ENCODE data around the gene CBFA2T3. TPM values are rescaled to one million over a fixed set of nuclear protein-coding genes. Genes with fewer than 3 reads are reported as not detected.

Gene CBFA2T3
- total RNA-seq, result 1 to 10 TPM; 3.2 to 4.4 TPM
- total RNA-seq, result 0 reads per million in 2 donors

GRCh38 chr16:88977018-88977811 is at the start of gene CBFA2T3:
CBFA2T3 (minus strand) TSS chr16:88977207; CDS start chr16:88976807, 400 bp downstream.
- Mint-ChIP-seq H3K27ac (no peak within 1 kb of the TSS), H3K4me3 (no peak within 1 kb of the TSS), H3K27me3 (peaks cover 45% of the 10 kb centered on the region), H3K4me1 (peaks cover 14% of the 10 kb centered on the region), H3K36me3 (ENCODE audit: low read depth) (peaks cover 3% of the 10 kb centered on the region)
- DNase-seq (no peak), ATAC-seq (peak; percentile 31)
- no peaks in the 10 kb centered on the region for H3K9me3 ChIP-seq (ENCODE audit: control insufficient read depth, low read length, poor library complexity, severe bottlenecking)

- Mint-ChIP-seq H3K36me3 (ENCODE audit: low read depth) (peaks cover 7% of the 10 kb centered on the region), H3K27me3 (peaks cover 10% of the 10 kb centered on the region), H3K27ac (no peak overlapping the region), H3K4me1 (peaks cover 5% of the 10 kb centered on the region), H3K4me3 (no peak overlapping the region)
- ATAC-seq, result peak; percentile 41
- peaks cover 5% of the 10 kb centered on the region for H3K9me3 ChIP-seq (ENCODE audit: control insufficient read depth, low read length, poor library complexity, severe bottlenecking)
- no peak for DNase-seq
These were observed 49.2 kb upstream of the CBFA2T3 start for GRCh38 chr16:89026121-89026612.

GRCh38 chr16:89025636-89026035 is 48.6 kb upstream of the CBFA2T3 start:
- Mint-ChIP-seq H3K27me3 (peaks cover 12% of the 10 kb centered on the region), H3K4me3 (no peak overlapping the region), H3K4me1 (peaks cover 3% of the 10 kb centered on the region), H3K27ac (no peak overlapping the region), H3K36me3 (ENCODE audit: low read depth) (peaks cover 7% of the 10 kb centered on the region)
- peaks cover 5% of the 10 kb centered on the region for H3K9me3 ChIP-seq (ENCODE audit: control insufficient read depth, low read length, poor library complexity, severe bottlenecking)
- DNase-seq (no peak), ATAC-seq (no peak)

- ATAC-seq, result no peak
- peak in 1 of 3 donors; percentile 1 for DNase-seq
- H3K27ac Mint-ChIP-seq, result no peak overlapping the region
- peaks cover 5% of the 10 kb centered on the region for H3K9me3 ChIP-seq (ENCODE audit: control insufficient read depth, low read length, poor library complexity, severe bottlenecking)
- no peak overlapping the region for H3K4me3 Mint-ChIP-seq
- peaks cover 3% of the 10 kb centered on the region for H3K4me1 Mint-ChIP-seq
- peaks cover 7% of the 10 kb centered on the region for H3K36me3 Mint-ChIP-seq (ENCODE audit: low read depth)
- H3K27me3 Mint-ChIP-seq, result peaks cover 12% of the 10 kb centered on the region
These were observed 47.6 kb upstream of the CBFA2T3 start for GRCh38 chr16:89024546-89025060.

- peaks cover 3% of the 10 kb centered on the region for H3K4me1 Mint-ChIP-seq
- DNase-seq (peak in 1 of 3 donors; percentile 5), ATAC-seq (no peak)
- H3K27ac Mint-ChIP-seq, result no peak overlapping the region
- peaks cover 12% of the 10 kb centered on the region for H3K27me3 Mint-ChIP-seq
- H3K4me3 Mint-ChIP-seq, result no peak overlapping the region
- peaks cover 5% of the 10 kb centered on the region for H3K9me3 ChIP-seq (ENCODE audit: control insufficient read depth, low read length, poor library complexity, severe bottlenecking)
- peaks cover 7% of the 10 kb centered on the region for H3K36me3 Mint-ChIP-seq (ENCODE audit: low read depth)
These were observed 46.9 kb upstream of the CBFA2T3 start for GRCh38 chr16:89023621-89024511.

- no peak overlapping the region for H3K27ac Mint-ChIP-seq
- DNase-seq (peak in 1 of 3 donors; percentile 5), ATAC-seq (no peak)
- H3K4me1 Mint-ChIP-seq, result peaks cover 3% of the 10 kb centered on the region
- peaks cover 5% of the 10 kb centered on the region for H3K9me3 ChIP-seq (ENCODE audit: control insufficient read depth, low read length, poor library complexity, severe bottlenecking)
- H3K36me3 Mint-ChIP-seq (ENCODE audit: low read depth), result peaks cover 7% of the 10 kb centered on the region
- H3K4me3 Mint-ChIP-seq, result no peak overlapping the region
- H3K27me3 Mint-ChIP-seq, result peaks cover 14% of the 10 kb centered on the region
These were observed 46.1 kb upstream of the CBFA2T3 start for GRCh38 chr16:89023151-89023551.

GRCh38 chr16:89022051-89022836 is 45.2 kb upstream of the CBFA2T3 start:
- no peak overlapping the region for H3K4me3 Mint-ChIP-seq
- no peak for ATAC-seq
- peaks cover 5% of the 10 kb centered on the region for H3K9me3 ChIP-seq (ENCODE audit: control insufficient read depth, low read length, poor library complexity, severe bottlenecking)
- peaks cover 7% of the 10 kb centered on the region for H3K36me3 Mint-ChIP-seq (ENCODE audit: low read depth)
- H3K27me3 Mint-ChIP-seq, result peaks cover 17% of the 10 kb centered on the region
- no peak overlapping the region for H3K27ac Mint-ChIP-seq
- no peak for DNase-seq
- peaks cover 3% of the 10 kb centered on the region for H3K4me1 Mint-ChIP-seq

- ATAC-seq (no peak), DNase-seq (no peak)
- Mint-ChIP-seq H3K27ac (no peak overlapping the region), H3K27me3 (peaks cover 17% of the 10 kb centered on the region), H3K4me3 (no peak overlapping the region), H3K36me3 (ENCODE audit: low read depth) (peaks cover 7% of the 10 kb centered on the region), H3K4me1 (peaks cover 3% of the 10 kb centered on the region)
- H3K9me3 ChIP-seq (ENCODE audit: control insufficient read depth, low read length, poor library complexity, severe bottlenecking), result peaks cover 2% of the 10 kb centered on the region
These were observed 44.1 kb upstream of the CBFA2T3 start for GRCh38 chr16:89020925-89021595.

- H3K4me1 Mint-ChIP-seq, result peaks cover 3% of the 10 kb centered on the region
- no peak for ATAC-seq
These were observed 43.3 kb upstream of the CBFA2T3 start for GRCh38 chr16:89020068-89020924.

GRCh38 chr16:89019511-89019910 is 42.5 kb upstream of the CBFA2T3 start:
- Mint-ChIP-seq H3K36me3 (ENCODE audit: low read depth) (peaks cover 4% of the 10 kb centered on the region), H3K4me1 (peaks cover 3% of the 10 kb centered on the region), H3K27ac (no peak overlapping the region), H3K4me3 (no peak overlapping the region), H3K27me3 (peaks cover 17% of the 10 kb centered on the region)
- DNase-seq (no peak), ATAC-seq (no peak)
- no peaks in the 10 kb centered on the region for H3K9me3 ChIP-seq (ENCODE audit: control insufficient read depth, low read length, poor library complexity, severe bottlenecking)

More at GRCh38 chr16:89020068-89020924, 43.3 kb upstream of the CBFA2T3 start:
- Mint-ChIP-seq H3K4me3 (no peak overlapping the region), H3K36me3 (ENCODE audit: low read depth) (peaks cover 7% of the 10 kb centered on the region), H3K27ac (no peak overlapping the region), H3K27me3 (peaks cover 17% of the 10 kb centered on the region)
- H3K9me3 ChIP-seq (ENCODE audit: control insufficient read depth, low read length, poor library complexity, severe bottlenecking), result peaks cover 2% of the 10 kb centered on the region
- no peak for DNase-seq

GRCh38 chr16:89018282-89019158 is 41.5 kb upstream of the CBFA2T3 start:
- Mint-ChIP-seq H3K27me3 (peaks cover 21% of the 10 kb centered on the region), H3K4me1 (peaks cover 3% of the 10 kb centered on the region), H3K27ac (no peak overlapping the region), H3K36me3 (ENCODE audit: low read depth) (peaks cover 6% of the 10 kb centered on the region), H3K4me3 (no peak overlapping the region)
- DNase-seq, result peak in 1 of 3 donors; percentile 7
- H3K9me3 ChIP-seq (ENCODE audit: control insufficient read depth, low read length, poor library complexity, severe bottlenecking), result no peaks in the 10 kb centered on the region
- ATAC-seq, result no peak

Data from T-helper 17 cell (primary cell).